ENCODE measurements around the gene LZTFL1.

The LZTFL1 gene

GRCh38 chr3:45792036-45792435 lies 49.9 kb downstream of the LZTFL1 start:
- no peak overlapping the region for H3K4me3 ChIP-seq (ENCODE audit: control insufficient read depth, low read depth, low read length)
- no peak for DNase-seq (ENCODE audit: low read depth)
- TF ChIP-seq CTCF (IDR thresholded peaks at IDR 0.05; ENCODE audit: control insufficient read depth, insufficient read depth, low read depth, low read length, missing control alignments), result no peak

GRCh38 chr3:45790596-45790995 lies 51.3 kb downstream of the LZTFL1 start:
- no peak for DNase-seq (ENCODE audit: low read depth)
- no peak for TF ChIP-seq CTCF (IDR thresholded peaks at IDR 0.05; ENCODE audit: control insufficient read depth, insufficient read depth, low read depth, low read length, missing control alignments)
- no peak overlapping the region for H3K4me3 ChIP-seq (ENCODE audit: control insufficient read depth, low read depth, low read length)

GRCh38 chr3:45789235-45789812 lies 52.6 kb downstream of the LZTFL1 start:
- TF ChIP-seq CTCF (IDR thresholded peaks at IDR 0.05; ENCODE audit: control insufficient read depth, insufficient read depth, low read depth, low read length, missing control alignments), result no peak
- no peak overlapping the region for H3K4me3 ChIP-seq (ENCODE audit: control insufficient read depth, low read depth, low read length)
- no peak for DNase-seq (ENCODE audit: low read depth)

DNA sequence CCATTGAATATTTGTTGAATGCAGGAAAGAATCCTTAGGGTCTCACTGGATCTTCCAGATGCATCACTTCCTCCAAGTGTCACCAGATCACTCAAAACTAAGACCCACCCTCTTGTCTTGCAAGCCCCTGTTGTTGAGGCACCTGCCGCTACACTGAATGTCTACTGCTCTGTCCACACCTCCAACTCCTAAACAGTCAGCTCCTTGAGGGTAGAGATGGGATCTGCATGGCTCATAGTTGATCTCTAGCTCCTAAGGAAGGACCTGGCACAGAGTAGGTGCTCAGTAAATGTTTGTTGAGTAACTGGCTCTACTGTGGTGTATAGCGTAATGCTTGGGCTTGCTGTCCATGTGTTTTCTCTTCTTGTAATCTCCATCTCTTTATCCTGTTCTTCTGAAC lies 54.4 kb downstream of the LZTFL1 start:
- H3K4me3 ChIP-seq (ENCODE audit: control insufficient read depth, low read depth, low read length), result no peak overlapping the region
- no peak for DNase-seq (ENCODE audit: low read depth)
- TF ChIP-seq CTCF (IDR thresholded peaks at IDR 0.05; ENCODE audit: control insufficient read depth, insufficient read depth, low read depth, low read length, missing control alignments), result no peak

DNA sequence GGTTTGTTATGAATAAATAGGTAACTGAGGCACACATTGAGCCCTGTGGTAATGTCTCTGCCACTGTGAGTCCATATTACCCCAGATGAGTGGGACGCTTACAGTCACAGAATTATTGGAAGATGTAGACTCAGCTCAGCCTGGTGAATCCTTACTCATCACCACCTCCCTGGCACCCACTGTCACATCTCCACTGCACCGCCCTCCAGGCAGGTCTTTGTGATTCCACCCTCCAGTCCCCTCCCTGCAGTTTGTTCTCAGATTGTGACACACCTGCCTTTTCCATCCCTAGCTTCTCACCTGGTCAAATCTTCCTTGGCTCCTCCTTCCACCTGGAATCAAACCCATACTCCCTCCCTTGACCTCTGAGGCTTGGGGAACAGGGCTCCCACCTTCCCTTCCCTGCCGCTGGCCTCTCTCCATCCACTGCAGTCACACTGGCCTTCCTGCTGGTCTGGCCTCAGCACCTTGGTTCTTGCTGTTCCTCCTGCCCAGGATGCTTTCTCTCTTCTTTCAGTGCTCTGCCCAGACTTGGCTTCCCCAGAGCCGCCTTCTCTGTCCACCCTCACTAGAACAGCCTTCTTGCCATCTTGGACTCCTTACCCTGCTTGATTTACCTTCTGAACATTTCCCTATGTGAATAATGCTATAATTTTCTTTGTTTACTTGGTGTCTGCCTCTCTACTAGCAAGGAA lies 55.0 kb downstream of the LZTFL1 start:
- no peak for DNase-seq (ENCODE audit: low read depth)
- no peak for TF ChIP-seq CTCF (IDR thresholded peaks at IDR 0.05; ENCODE audit: control insufficient read depth, insufficient read depth, low read depth, low read length, missing control alignments)

DNA sequence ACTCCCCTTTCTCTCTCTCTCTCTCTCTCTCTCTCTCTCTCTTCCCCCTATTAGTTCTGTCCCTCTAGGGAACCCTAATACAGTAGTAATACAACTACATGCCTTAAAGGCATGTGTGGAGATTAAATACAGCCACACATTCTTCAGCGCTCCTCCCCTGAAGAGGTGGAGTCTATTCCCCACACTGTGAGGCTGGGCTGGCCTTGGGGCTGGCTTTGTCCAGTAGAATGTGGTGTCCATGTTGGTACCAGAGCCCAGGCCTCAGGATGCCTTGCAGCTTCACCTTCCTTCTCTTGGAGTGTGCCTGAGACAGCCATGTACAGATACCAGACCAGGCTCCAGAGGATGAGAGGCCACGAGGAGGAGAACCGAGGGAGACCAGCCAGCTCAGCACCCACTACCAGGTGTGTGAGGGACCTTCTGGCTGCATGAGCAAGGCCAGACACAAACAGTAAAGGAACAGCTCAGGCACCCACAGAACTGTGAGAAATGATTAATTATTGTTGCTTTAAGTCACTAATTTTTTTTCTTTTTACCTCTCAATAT lies 56.2 kb downstream of the LZTFL1 start:
- no peak overlapping the region for H3K4me3 ChIP-seq (ENCODE audit: control insufficient read depth, low read depth, low read length)
- no peak for TF ChIP-seq CTCF (IDR thresholded peaks at IDR 0.05; ENCODE audit: control insufficient read depth, insufficient read depth, low read depth, low read length, missing control alignments)
- no peak for DNase-seq (ENCODE audit: low read depth)

More for the DNA sequence above, 55.0 kb downstream of the LZTFL1 start:
- no peak overlapping the region for H3K4me3 ChIP-seq (ENCODE audit: control insufficient read depth, low read depth, low read length)
